ENCODE results near the gene TMEM181. TPM values are rescaled to one million over a fixed set of nuclear protein-coding genes. Genes with fewer than 3 reads are reported as not detected.
A peak's percentile ranks its signal among the peaks of the same experiment; 100 is the strongest.

Gene TMEM181
- total and polyA plus RNA-seq, 2 of the 13 experiments (the other 11 are each of a cell fraction or from before 2014, with no cell fraction given) = 59.1 to 108 TPM

DNA sequence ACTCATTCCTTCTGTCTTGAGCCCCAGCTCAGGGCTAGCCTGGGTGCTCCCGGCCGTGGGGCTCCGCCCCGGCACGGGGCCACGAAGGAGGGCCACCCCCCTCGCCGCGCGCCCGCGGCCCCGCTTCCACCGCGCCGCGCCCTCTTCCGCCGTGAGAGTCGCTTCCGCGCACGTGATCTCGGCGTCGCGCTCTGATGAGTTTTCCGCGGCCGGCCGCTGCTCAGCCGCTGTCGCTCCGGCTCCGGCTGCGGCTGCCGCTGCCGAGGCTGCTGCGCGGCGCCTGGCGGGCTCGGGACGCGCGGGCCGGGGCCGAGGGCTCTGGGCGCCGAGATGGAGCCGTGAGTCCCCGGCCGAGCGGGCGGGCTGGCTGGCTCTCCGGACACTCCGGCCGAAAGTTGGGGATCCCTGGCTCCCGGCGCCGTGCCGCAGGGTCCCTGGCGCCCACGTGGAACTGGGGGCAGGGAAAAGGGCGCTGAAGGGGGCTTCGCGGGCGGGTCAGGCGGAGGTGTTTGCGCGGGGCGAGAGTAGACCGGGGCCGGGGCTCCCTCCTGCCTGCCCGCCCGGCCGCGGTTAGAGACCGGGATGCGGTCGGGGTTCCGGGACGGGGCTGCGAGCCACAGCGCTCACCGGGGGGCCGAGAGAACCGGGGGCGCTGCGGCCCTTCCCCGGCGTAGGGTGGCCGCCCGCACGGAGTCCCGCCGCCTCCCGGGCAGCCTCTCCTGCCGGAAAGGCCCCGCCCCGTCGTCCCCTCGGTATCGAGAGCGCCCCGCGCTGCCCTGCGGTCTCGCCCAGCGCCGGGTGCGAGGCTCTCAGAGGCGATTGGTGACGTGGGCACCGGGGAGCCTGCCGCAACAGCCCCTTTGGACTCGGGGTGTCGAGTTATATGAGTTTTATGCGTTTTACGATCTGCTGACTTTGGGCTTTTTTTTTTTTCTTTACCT lies at the start of gene TMEM181 (continued):
- TF ChIP-seq SOX6 (IDR thresholded peaks at IDR 0.05) (no peak), SOX6 (CRISPR knock-in tag; IDR thresholded peaks at IDR 0.05) (peak; percentile 37), ATM (IDR thresholded peaks at IDR 0.05; ENCODE audit: borderline replicate concordance) (no peak), U2AF1 (optimal IDR thresholded peaks at IDR 0.05; ENCODE audit: low read depth, low read length) (peak; percentile 88), ZNF773 (CRISPR knock-in tag; IDR thresholded peaks at IDR 0.05; ENCODE audit: borderline replicate concordance) (no peak), HMG20A (CRISPR knock-in tag; IDR thresholded peaks at IDR 0.05; ENCODE audit: borderline replicate concordance) (peak; percentile 27; the same call in 1 of the 2 replicates), ZNF510 (CRISPR knock-in tag; IDR thresholded peaks at IDR 0.05; ENCODE audit: low read depth) (no peak), ZBTB1 (CRISPR knock-in tag; IDR thresholded peaks at IDR 0.05; ENCODE audit: borderline replicate concordance) (no peak), NR1H2 (CRISPR knock-in tag; IDR thresholded peaks at IDR 0.05; ENCODE audit: borderline replicate concordance, low read depth) (no peak), KDM5B (CRISPR knock-in tag; IDR thresholded peaks at IDR 0.05; ENCODE audit: borderline replicate concordance) (peak; percentile 35; the same call in 1 of the 2 replicates), ZKSCAN1 (IDR thresholded peaks at IDR 0.05; ENCODE audit: low read length) (no peak), ZNF230 (CRISPR knock-in tag; IDR thresholded peaks at IDR 0.05) (no peak), ZNF570 (CRISPR knock-in tag; IDR thresholded peaks at IDR 0.05; ENCODE audit: borderline replicate concordance) (no peak)
- TF ChIP-seq, protein P1, sequence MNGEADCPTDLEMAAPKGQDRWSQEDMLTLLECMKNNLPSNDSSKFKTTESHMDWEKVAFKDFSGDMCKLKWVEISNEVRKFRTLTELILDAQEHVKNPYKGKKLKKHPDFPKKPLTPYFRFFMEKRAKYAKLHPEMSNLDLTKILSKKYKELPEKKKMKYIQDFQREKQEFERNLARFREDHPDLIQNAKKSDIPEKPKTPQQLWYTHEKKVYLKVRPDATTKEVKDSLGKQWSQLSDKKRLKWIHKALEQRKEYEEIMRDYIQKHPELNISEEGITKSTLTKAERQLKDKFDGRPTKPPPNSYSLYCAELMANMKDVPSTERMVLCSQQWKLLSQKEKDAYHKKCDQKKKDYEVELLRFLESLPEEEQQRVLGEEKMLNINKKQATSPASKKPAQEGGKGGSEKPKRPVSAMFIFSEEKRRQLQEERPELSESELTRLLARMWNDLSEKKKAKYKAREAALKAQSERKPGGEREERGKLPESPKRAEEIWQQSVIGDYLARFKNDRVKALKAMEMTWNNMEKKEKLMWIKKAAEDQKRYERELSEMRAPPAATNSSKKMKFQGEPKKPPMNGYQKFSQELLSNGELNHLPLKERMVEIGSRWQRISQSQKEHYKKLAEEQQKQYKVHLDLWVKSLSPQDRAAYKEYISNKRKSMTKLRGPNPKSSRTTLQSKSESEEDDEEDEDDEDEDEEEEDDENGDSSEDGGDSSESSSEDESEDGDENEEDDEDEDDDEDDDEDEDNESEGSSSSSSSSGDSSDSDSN (CRISPR knock-in tag; IDR thresholded peaks at IDR 0.05) = peak; percentile 89
- TF ChIP-seq, protein P2, sequence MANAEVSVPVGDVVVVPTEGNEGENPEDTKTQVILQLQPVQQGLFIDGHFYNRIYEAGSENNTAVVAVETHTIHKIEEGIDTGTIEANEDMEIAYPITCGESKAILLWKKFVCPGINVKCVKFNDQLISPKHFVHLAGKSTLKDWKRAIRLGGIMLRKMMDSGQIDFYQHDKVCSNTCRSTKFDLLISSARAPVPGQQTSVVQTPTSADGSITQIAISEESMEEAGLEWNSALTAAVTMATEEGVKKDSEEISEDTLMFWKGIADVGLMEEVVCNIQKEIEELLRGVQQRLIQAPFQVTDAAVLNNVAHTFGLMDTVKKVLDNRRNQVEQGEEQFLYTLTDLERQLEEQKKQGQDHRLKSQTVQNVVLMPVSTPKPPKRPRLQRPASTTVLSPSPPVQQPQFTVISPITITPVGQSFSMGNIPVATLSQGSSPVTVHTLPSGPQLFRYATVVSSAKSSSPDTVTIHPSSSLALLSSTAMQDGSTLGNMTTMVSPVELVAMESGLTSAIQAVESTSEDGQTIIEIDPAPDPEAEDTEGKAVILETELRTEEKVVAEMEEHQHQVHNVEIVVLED (CRISPR knock-in tag; IDR thresholded peaks at IDR 0.05; ENCODE audit: borderline replicate concordance) = peak; percentile 87
- TF ChIP-seq, protein P3, sequence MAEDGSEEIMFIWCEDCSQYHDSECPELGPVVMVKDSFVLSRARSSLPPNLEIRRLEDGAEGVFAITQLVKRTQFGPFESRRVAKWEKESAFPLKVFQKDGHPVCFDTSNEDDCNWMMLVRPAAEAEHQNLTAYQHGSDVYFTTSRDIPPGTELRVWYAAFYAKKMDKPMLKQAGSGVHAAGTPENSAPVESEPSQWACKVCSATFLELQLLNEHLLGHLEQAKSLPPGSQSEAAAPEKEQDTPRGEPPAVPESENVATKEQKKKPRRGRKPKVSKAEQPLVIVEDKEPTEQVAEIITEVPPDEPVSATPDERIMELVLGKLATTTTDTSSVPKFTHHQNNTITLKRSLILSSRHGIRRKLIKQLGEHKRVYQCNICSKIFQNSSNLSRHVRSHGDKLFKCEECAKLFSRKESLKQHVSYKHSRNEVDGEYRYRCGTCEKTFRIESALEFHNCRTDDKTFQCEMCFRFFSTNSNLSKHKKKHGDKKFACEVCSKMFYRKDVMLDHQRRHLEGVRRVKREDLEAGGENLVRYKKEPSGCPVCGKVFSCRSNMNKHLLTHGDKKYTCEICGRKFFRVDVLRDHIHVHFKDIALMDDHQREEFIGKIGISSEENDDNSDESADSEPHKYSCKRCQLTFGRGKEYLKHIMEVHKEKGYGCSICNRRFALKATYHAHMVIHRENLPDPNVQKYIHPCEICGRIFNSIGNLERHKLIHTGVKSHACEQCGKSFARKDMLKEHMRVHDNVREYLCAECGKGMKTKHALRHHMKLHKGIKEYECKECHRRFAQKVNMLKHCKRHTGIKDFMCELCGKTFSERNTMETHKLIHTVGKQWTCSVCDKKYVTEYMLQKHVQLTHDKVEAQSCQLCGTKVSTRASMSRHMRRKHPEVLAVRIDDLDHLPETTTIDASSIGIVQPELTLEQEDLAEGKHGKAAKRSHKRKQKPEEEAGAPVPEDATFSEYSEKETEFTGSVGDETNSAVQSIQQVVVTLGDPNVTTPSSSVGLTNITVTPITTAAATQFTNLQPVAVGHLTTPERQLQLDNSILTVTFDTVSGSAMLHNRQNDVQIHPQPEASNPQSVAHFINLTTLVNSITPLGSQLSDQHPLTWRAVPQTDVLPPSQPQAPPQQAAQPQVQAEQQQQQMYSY (CRISPR knock-in tag; IDR thresholded peaks at IDR 0.05) = peak; percentile 28; the same call in 1 of the 2 replicates
- TF ChIP-seq, protein P4, sequence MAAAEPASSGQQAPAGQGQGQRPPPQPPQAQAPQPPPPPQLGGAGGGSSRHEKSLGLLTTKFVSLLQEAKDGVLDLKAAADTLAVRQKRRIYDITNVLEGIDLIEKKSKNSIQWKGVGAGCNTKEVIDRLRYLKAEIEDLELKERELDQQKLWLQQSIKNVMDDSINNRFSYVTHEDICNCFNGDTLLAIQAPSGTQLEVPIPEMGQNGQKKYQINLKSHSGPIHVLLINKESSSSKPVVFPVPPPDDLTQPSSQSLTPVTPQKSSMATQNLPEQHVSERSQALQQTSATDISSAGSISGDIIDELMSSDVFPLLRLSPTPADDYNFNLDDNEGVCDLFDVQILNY (CRISPR knock-in tag; conservative IDR thresholded peaks at IDR 0.05) = peak; percentile 71; the same call in 1 of the 2 replicates
- TF ChIP-seq, protein P5, sequence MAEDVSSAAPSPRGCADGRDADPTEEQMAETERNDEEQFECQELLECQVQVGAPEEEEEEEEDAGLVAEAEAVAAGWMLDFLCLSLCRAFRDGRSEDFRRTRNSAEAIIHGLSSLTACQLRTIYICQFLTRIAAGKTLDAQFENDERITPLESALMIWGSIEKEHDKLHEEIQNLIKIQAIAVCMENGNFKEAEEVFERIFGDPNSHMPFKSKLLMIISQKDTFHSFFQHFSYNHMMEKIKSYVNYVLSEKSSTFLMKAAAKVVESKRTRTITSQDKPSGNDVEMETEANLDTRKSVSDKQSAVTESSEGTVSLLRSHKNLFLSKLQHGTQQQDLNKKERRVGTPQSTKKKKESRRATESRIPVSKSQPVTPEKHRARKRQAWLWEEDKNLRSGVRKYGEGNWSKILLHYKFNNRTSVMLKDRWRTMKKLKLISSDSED (CRISPR knock-in tag; IDR thresholded peaks at IDR 0.05) = no peak

Measured in HepG2 (cell line).